Activated CD8-positive, alpha-beta memory T cell treated with anti-CD3 and anti-CD28 coated beads, Interleukin-2, amount 50 U/mL, for 4 hours (primary cell): ENCODE results near the gene RNF214.
"Not testable (repeated sequence)": the region's sequence is repeated elsewhere in the genome, so short reads cannot be mapped to it uniquely, and the experiment has no call there.

Experiments
- DNase-seq: peaks from one replicate; pipeline ENCODE4 v3.0.0-alpha.2; 2020

Gene RNF214

DNA sequence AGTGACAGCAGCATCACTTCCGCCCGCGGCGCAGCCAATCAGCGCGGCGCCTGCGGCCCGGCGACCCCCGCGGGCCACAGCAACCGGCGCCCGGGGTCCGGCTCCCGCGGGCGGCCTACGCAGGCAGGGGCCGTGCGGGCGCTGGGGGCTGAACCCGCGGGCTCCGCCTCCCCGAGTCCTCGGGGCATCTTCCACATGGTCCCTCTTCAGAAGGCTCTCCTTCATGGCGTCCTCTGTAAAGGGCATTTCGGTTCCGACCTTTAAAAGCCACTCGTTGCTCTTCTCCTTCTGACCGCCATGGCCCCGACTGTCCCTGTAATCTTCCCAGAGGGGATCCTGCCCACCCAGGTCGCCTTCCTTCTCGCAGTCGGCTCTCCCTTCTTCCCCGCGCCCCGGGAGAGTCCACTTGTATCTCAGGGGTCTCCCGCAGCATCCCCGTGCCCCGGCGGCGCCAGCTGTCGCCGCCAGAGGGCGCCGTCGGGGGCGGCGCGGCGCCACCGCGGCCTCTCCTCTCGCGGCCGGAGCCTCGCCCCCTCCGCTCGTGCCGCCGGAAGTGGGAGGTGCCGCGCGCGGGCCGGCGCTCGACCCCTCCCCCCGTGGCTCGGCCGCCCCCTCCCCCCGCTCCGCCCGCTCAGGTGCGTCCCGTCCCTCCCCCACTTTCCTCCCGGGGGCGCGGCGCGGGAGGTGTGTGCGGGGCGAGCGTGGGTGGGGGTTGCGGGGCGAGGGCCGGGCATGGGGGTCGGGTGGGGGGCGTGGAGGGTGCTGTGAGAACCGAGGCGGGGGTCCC is at the start of gene RNF214:
Gene RNF214 (plus strand): TSS at position 580 of the 787 bp plus-strand sequence. CDS start 1,602 bp downstream, outside the sequence.
- DNase-seq, result peak; percentile 75

DNA sequence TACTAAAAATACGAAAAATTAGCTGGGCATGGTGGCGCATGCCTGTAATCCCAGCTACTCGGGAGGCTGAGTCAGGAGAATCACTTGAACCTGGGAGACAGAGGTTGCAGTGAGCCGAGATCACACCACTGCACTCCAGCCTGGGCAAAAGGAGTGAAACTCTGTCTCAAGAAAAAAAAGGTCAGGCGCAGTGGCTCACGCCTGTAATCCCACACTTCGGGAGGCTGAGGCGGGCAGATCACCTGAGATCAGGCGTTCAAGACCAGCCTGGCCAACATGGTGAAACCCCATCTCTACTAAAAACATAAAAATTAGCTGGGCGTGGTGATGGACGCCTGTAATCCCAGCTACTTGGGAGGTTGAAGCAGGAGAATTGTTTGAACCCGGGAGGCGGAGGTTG is 49.3 kb upstream of the RNF214 start:
- DNase-seq, result not testable (repeated sequence)

DNA sequence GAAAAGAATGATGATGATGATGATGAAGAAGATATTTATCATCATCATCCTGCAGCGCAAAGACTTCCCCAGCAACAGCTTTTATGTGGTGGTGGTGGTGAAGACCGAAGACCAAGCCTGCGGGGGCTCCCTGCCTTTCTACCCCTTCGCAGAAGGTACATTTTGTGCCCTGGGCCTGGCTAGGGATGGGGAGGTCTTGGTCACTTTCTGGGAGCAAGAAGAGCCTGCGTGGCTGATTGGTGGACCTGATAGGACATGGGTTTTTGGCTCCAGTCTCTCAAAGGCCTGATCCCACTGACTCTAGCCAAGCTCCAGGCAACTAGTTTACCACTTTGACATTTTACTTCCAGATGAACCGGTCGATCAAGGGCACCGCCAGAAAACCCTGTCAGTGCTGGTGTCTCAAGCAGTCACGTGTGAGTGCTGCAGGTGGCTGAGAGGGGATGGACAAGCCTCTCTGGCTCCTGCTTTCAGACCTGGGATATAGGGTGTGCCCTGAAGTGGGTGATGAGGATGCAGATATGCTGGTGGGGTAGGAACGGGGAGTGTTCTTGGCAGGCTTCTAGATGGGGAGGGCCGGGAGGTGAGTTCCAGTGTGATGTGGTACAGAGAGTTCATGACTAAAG is 48.6 kb upstream of the RNF214 start:
- DNase-seq, result no peak

DNA sequence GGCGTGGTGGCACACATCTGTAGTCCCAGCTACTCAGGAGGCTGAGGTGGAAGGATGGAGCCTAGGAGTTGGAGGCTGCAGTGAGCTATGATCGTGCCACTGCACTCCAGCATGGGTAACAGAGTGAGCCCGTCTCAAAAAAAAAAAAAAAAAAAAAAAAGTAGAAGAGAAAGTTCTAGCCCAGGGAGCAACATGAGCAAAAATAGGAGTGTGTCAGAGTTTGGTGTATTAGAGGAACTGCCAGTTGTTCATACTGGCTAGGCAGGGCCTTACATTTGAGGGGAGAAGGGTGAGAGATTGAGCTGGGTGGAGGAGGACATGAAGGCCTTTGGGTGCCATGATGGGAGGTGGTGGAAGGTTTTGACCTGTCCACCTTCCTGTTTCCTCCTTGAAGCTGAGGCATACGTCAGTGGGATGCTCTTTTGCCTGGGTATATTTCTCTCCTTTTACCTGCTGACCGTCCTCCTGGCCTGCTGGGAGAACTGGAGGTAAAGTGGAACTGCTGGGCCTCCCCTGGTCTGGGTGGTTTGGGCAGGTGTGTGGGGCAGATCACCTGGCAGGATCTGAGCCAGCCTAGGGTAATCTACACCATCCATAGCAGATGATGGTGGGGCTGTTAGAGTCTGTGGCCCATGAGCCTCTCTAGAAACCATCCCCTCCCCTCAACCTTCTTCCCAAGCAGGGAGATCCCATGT is 46.6 kb upstream of the RNF214 start:
- DNase-seq, result no peak

DNA sequence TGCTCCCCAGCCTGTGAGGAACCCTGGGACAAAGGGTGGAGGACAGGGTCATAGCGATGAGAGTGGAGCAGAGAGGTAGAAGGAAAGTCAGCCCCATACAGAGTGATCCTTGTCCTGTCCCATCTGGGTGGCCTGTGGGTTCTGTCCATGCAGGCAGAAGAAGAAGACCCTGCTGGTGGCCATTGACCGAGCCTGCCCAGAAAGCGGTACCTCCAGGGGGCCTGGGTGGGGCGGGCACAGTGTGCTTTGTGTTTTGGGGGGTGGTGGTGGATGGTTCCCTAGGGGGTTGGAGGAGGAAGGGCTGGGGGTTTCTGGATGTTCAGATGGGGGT is 46.1 kb upstream of the RNF214 start:
- DNase-seq, result no peak

DNA sequence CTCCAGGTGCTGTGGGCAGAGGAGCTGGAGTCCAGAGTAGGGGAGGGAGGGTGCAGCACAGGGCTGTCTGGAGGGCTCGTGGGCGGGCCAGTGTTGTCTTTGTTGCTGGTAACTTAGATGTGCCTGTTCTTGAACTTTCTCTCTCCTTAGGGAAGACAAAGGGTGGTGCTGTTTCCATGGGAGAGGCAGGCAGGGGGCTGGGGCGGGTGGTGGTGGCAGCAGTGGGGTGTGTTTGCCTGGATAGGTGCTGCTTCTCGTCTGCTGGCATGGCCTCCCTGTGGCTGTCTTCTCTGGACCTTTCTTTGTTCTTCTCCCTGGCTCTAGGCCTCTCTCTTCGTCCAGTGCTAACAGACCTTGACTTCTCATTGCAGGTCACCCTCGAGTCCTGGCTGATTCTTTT is 45.5 kb upstream of the RNF214 start:
- no peak for DNase-seq

DNA sequence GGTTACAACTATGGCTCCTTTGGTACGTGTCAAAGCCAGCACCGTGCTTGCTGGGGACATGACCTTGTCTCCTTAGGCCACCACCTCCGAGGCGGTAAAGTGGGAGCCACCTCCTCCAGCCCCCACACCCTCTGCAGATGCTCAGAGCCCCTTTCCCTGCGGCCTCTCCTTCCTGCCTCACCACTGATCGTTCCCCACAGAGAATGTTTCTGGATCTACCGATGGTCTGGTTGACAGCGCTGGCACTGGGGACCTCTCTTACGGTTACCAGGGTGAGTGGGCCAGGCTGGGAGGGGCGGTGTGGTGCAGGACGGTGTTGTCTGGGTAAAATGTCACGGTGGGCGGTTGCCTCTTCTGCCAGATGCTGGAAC is 45.1 kb upstream of the RNF214 start:
- DNase-seq, result no peak

DNA sequence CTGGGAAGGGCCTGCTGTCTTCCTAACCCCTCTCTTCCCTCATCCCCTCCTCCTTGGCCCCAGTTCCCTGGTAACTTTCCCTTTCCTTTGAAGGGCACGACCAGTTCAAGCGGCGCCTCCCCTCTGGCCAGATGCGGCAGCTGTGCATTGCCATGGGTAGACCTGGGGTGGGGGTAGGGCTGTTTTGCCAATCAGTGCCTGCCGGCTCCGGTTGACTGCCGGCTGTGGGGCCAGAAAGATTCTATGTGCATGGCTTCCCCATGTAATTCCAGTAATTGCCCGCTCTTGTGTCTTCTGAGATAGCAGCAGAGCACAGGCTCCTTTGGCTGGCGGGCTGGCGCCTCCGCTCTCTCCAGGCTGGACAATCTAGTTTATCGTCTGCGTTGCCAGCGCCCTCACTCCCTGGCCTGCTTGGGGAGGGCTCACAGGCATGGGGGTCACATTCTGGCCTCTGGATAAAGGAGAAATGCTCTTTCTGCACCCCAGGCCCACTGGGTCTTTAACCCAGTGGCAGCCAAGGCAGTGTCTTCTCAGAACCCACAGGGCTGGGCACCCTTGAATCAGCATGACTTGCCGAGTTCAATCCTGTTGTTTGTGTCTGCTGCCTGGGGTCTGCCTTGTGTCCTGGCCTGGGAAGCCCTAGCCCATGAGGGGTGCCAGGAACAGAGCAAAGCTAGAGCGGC is 44.5 kb upstream of the RNF214 start:
- no peak for DNase-seq

DNA sequence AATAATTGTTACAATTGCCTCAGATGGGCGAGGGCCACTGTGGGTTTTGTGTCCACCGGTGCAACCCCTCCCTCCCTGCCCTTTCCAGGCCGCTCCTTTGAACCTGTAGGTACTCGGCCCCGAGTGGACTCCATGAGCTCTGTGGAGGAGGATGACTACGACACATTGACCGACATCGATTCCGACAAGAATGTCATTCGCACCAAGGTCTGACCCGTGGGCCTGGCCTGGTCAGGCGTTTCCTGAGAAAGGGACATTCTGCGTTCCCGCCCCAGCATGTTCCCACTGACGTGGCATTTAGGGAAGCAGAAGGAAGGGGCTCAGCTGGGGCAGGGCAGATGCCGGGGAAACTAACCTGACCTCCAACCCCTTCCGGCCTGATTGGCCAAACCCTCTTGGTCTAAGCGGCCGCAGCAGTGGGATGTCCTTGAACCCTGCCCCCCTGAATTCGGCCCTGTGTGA is 43.8 kb upstream of the RNF214 start:
- no peak for DNase-seq

DNA sequence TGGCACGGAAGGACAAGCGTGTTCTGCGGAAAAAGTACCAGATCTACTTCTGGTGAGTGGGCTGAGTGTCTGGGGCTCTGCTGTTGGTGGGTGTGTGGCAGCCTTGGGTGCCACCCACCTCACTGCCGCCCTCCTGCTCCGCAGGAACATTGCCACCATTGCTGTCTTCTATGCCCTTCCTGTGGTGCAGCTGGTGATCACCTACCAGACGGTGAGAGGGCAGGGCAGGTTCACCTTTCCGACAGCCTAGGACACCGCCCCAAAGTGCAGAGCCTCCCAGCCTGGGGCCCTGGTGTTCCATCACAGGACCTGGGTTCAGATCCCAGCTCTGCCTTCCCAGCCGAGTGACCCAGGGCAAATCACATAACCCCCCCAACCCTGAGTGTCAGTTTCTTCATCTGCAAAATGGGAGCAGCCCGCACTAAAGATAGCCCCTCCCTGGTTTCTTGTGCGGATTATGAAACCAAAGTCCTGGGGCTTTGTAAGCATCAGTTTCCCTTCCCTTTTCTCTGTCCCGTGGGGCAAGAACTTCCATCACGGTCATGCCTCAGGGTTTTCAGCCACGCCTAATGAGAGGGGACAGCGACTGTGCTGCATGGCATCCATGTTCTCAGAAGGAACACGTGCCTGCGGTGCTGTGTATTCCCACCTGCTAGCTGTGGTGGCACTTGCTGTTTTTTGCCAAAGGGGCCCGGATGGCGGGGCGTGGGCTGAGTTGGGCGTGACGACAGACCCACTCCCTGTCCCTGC is 43.1 kb upstream of the RNF214 start:
- DNase-seq, result no peak

DNA sequence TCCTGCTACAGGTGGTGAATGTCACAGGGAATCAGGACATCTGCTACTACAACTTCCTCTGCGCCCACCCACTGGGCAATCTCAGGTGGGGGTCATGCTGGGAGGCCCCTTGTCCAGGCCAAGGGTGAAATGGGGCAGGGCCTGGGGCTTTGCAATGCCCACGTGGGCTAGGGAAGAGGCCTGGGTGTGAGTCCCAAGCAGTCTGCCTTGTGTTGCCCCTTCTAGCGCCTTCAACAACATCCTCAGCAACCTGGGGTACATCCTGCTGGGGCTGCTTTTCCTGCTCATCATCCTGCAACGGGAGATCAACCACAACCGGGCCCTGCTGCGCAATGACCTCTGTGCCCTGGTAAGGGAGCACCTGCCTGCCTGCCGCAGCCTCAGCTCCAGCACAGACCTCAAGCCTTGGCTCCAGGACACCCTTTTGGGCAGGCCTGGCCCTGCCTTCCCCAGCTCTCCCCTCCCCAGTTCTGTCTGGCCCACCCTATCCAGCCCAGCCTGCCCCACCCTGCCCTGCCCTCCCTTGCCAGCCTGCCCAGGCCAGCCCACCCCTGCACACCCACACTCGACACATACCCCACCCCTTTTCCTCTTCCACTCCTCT is 42.4 kb upstream of the RNF214 start:
- no peak for DNase-seq

DNA sequence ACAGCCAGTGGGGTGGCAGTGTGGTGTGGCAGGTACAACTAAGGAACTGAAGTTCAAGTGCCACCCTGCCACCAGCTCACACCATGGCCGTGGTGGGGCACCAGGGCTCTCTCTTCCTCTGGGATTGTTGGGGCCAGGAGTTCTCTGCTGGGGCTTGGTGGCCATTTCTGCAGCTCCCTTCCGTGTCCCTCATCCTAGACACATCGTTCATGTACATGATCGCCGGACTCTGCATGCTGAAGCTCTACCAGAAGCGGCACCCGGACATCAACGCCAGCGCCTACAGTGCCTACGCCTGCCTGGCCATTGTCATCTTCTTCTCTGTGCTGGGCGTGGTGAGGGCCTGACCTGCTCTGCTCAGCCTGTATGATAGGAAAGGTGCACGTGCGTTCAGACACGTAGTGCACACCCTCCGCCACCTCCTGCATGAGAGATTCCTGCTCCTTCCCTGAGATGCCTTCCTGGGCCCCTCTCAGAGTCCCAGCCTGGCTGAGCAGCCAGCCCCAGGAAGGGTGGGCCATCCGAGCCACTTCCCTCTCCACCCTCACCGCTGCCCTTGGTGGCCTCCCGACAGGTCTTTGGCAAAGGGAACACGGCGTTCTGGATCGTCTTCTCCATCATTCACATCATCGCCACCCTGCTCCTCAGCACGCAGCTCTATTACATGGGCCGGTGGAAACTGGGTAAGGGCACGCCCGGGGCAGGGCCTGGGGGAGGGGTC is 40.6 kb upstream of the RNF214 start:
- DNase-seq, result no peak

DNA sequence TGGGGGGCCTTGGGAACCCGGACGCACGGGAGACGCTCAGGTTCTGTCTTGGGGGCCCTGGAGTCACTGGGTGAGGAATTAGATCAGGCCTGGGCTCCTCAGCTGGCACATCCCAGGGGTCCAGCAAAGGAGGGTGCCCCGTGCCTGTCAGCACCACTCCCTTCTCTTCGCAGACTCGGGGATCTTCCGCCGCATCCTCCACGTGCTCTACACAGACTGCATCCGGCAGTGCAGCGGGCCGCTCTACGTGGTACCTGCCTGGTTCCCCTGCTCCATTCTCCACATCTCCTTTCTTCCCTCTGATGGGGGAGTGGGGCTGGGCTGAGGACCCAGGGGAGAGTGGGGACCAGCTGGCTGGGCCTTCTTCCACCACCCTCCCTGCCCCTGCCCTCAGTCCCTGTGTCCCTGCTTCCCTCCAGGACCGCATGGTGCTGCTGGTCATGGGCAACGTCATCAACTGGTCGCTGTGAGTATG is 40.0 kb upstream of the RNF214 start:
- DNase-seq, result no peak

DNA sequence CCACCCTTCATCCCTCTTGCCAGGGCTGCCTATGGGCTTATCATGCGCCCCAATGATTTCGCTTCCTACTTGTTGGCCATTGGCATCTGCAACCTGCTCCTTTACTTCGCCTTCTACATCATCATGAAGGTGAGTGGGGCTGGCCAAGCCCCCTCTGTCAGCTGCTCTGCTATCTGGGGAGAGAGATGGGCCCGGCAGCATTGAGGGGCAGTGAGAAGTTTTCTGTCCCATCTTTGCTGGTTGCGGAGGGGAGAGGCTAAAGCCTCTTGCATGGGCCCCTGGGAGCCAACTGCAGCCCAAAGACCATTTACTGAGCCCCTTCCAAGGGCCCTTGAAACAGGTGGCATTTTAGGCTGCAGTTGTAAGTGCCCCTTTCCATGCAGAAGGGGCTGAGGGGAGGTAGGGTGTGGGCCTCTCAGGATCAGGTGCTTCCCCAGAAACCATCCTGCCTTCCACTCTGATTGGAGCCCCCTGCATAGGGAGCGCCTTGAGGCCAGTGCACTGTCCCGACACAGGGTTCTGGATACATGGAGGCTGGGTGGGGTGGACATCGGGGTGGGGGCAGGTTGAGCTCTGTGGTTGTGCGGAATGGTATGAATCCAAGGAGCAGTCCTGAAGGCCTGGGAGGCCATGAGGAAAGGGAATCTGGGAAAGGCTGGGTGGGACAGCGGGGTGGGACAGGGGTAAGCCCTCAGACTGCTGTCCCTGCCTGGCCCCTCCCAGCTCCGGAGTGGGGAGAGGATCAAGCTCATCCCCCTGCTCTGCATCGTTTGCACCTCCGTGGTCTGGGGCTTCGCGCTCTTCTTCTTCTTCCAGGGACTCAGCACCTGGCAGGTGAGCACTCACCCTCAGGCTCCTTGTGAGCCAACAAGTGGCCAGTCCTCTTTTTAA is 39.1 kb upstream of the RNF214 start:
- no peak for DNase-seq

DNA sequence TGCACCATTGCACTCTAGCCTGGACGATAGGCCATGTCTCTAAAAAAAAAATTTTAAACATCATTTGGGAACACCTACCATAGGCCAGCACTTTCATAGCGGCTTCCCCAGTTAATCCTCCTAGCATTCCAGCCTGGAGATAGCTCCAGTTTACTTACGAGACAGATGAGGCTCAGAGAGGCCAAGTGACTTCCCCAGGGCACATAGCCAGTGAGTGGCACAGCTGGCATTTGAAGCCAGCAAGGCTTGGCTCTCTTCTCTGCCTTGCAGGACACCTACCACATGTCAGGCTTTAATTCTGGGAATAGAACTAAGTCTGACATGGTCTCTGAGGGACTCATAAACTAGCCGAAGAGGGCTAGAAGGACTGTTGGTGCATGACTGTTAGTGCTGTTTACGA is 38.2 kb upstream of the RNF214 start:
- no peak for DNase-seq

DNA sequence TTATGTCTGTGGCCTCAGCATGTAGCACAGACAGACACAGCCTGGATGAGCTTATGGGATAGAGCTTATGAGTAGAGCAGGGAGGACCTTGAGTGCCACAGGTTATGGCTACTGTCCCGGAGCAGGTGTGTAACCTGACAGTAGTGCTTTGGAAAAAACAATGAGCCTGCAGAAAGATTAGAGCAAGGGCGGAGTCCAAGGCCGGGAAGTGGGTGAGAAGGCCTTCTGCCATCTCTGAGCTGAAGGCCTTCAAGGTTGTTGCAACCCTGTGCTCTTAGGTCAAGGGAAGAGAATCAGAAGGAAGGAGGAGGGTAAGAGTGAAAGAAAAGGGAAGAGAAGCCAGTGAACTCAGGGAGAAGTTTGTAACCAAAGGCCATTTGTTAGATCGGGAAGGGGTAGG is 37.2 kb upstream of the RNF214 start:
- DNase-seq, result no peak

DNA sequence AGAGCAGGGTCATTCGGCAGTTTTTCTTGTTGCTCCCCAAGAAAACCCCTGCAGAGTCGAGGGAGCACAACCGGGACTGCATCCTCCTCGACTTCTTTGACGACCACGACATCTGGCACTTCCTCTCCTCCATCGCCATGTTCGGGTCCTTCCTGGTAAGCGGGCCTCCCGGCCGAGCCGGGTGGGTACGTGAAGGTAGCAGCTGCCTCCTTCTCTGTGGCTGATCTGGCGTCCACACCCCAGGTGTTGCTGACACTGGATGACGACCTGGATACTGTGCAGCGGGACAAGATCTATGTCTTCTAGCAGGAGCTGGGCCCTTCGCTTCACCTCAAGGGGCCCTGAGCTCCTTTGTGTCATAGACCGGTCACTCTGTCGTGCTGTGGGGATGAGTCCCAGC is 36.7 kb upstream of the RNF214 start:
- no peak for DNase-seq

DNA sequence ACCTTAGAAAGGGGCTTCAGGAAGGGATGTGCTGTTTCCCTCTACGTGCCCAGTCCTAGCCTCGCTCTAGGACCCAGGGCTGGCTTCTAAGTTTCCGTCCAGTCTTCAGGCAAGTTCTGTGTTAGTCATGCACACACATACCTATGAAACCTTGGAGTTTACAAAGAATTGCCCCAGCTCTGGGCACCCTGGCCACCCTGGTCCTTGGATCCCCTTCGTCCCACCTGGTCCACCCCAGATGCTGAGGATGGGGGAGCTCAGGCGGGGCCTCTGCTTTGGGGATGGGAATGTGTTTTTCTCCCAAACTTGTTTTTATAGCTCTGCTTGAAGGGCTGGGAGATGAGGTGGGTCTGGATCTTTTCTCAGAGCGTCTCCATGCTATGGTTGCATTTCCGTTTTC is 35.5 kb upstream of the RNF214 start:
- DNase-seq, result no peak

DNA sequence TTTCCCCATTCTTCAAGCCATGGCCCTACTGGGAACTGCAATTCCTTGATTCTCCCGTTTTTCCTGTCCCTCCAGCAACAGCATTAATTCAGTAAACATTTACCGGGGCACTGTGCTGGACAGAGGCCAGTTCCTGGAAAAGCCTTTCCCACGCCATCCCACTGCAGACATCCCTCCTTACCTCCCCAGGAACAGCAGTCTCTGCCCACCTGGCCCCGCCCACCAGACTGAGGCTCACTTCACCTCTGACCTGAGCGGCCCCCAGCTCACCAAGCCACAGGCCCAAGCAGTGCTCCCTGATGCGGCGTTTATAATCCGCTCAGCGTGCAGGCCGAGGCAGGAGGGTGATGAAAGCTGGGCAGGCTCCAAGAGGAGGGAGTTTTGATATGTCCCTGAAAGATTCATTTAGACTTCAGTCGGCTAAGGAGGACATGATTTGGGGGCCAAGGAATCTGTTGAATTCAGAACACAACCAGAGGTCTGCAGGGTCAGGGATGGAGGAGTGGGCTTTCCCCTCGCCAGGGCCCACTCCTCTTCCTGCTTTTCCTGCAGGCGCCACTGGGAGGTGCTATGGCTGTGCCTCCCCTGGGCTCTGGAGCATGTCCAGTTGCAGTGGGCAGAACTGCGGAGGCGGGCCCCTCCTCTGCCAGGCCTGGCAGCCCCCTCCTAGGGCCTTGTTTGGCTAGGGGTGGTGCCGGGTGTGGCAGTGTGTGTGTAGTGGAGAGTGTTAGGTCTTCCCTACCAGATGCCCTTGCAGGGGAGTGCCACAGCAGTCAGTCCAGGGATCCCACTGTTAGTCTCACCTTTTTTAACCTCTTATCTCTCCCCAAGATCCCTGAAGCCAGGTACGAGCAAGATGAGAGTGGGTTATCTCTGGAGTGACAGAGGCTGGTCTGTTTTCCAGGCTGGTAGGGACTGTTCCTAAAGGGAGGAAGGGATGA is 34.7 kb upstream of the RNF214 start:
- no peak for DNase-seq
